PFSK-1 (cell line): ENCODE results near the gene RAB6B.

Experiments
- POLR2AphosphoS5 ChIP-seq: IDR thresholded peaks from 2 replicates; pipeline ENCODE4 v1.6.1; 2012; ENCODE audit warnings: low read depth, mild to moderate bottlenecking, control low read depth, low read length, moderate library complexity
- REST ChIP-seq, 2 experiments: IDR thresholded peaks; 2 replicates each; pipeline versions ENCODE4 v1.6.1 to v1.8.0; 2011 to 2012; ENCODE audit warnings: low read depth in 2 of 2, low read length in 2 of 2, control low read depth in 1 of 2, inconsistent platforms in 1 of 2, mild to moderate bottlenecking in 1 of 2, moderate library complexity in 1 of 2; ENCODE audit not compliant: insufficient read depth in 1 of 2
- SIN3A ChIP-seq: IDR thresholded peaks from 2 replicates; pipeline ENCODE4 v1.6.1; 2012; ENCODE audit warnings: mild to moderate bottlenecking, low read length, moderate library complexity, borderline replicate concordance; ENCODE audit not compliant: insufficient read depth
- TAF1 ChIP-seq: IDR thresholded peaks from 2 replicates; pipeline ENCODE4 v1.6.1; 2012; ENCODE audit warnings: low read length, control low read depth, borderline replicate concordance; ENCODE audit not compliant: insufficient read depth

- TF ChIP-seq REST (IDR thresholded peaks at IDR 0.05; ENCODE audit: insufficient read depth in 1 of 2, low read depth in 2 of 2, low read length in 2 of 2), result no peak
- TF ChIP-seq POLR2AphosphoS5, result no peak
- TF ChIP-seq TAF1, result no peak
- TF ChIP-seq SIN3A, result no peak
These were observed 61.6 kb downstream of the RAB6B start for GRCh38 chr3:133833880-133834620.
